ENCODE data around the gene WWC2. TPM values are rescaled to one million over a fixed set of nuclear protein-coding genes. Genes with fewer than 3 reads are reported as not detected.

The WWC2 gene
- total and polyA plus RNA-seq, 2 donors (not counting 3 experiments of a cell fraction or from before 2014, with no cell fraction given): 12.9 to 52.2 TPM

- no peaks in the 10 kb centered on the region for H3K36me3 ChIP-seq (ENCODE audit: control insufficient read depth in 2 of 2, extremely low read depth in 1 of 2, insufficient read depth in 2 of 2, low read length in 2 of 2)
- H2AFZ ChIP-seq (ENCODE audit: low read depth, low read length): no peak overlapping the region
- ChIA-PET CTCF (no interaction called here), POLR2A (no interaction called here)
- H3K27me3 ChIP-seq (ENCODE audit: control insufficient read depth in 2 of 2, insufficient read depth in 2 of 2, low read length in 2 of 2): no peaks in the 10 kb centered on the region
- H3K9me1 ChIP-seq (replicated peaks; ENCODE audit: control insufficient read depth, extremely low read depth, insufficient read depth, low read length): no peaks in the 10 kb centered on the region
- H3K4me2 ChIP-seq (ENCODE audit: insufficient read depth, low read length): no peak overlapping the region
- dilution Hi-C loops (cut with MboI; ENCODE audit: extremely low pct_ligation_motif_present, low sequenced_read_pairs) (no loop called here), intact Hi-C loops (cut with micrococcal nuclease) (no loop called here)
- H3K4me3 ChIP-seq (replicated peaks in 1 of 3; ENCODE audit: insufficient read depth in 1 of 3, low read depth in 1 of 3, low read length in 3 of 3): no peak overlapping the region
- BruUV-seq (replicated peaks): no TSS peak
- TF ChIP-seq POLR2AphosphoS5 (IDR thresholded peaks at IDR 0.05; ENCODE audit: insufficient read depth, low read depth, low read length) (no peak), GATA2 (IDR thresholded peaks at IDR 0.05; ENCODE audit: insufficient read depth, insufficient read length, low read depth, low read length) (no peak), MYC (IDR thresholded peaks at IDR 0.05; ENCODE audit: low read depth, low read length) (no peak), EZH2 (IDR thresholded peaks at IDR 0.05; ENCODE audit: borderline replicate concordance, low read depth, low read length, severe bottlenecking) (no peak), CTCF (IDR thresholded peaks at IDR 0.05; ENCODE audit: extremely low read depth in 1 of 2, insufficient read depth in 1 of 2, low read depth in 1 of 2, low read length in 2 of 2) (no peak), POLR2A (IDR thresholded peaks at IDR 0.05; ENCODE audit: low read depth, low read length) (no peak), JUN (IDR thresholded peaks at IDR 0.05; ENCODE audit: borderline replicate concordance, insufficient read depth, insufficient read length, low read depth) (no peak), MAX (IDR thresholded peaks at IDR 0.05; ENCODE audit: insufficient read depth, insufficient read length) (no peak), FOS (IDR thresholded peaks at IDR 0.05; ENCODE audit: borderline replicate concordance, insufficient read depth, low read length) (no peak)
- peaks cover 15% of the 10 kb centered on the region for H3K4me1 ChIP-seq (ENCODE audit: control insufficient read depth, extremely low read depth, insufficient read depth, low read length)
- no peak overlapping the region for H3K27ac ChIP-seq (ENCODE audit: insufficient read depth, low read depth, low read length)
- no peaks in the 10 kb centered on the region for H3K9me3 ChIP-seq (replicated peaks; ENCODE audit: control insufficient read depth, insufficient read depth, low read length)
- DNase-seq (ENCODE audit: low read depth, low spot score): no peak
- H3K9ac ChIP-seq (replicated peaks; ENCODE audit: extremely low read depth, insufficient read depth, low read length): no peak overlapping the region
- no peak for FAIRE-seq
- H3K79me2 ChIP-seq (ENCODE audit: control insufficient read depth, insufficient read depth, low read length): peaks cover 91% of the 10 kb centered on the region
- H4K20me1 ChIP-seq (replicated peaks; ENCODE audit: control insufficient read depth, extremely low read depth, insufficient read depth, low read length): no peaks in the 10 kb centered on the region
Observed at GRCh38 chr4:183105092-183105491, 6.0 kb downstream of the WWC2 start.

All from endothelial cell of umbilical vein (primary cell).